ENCODE data around the gene IDI2.

DNA sequence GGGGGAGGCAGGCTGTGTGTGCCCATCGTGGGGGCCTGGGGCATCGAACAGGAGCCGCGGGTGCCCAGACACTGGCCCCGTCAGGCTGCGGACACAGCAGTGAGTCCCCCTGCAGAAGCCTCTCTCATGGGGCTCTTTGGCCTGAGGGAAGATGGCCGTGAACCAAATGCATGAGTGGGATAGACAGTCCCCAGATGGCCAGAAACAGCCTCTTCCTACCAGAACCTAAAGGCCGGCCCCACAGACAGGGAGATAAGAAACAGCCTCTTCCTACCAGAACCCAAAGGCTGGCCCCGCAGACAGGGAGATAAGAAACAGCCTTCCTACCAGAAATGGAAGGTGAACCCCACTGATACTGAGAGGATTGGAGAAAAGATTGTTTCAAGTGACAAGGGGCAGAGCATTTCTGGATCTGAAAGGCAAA, 16.6 kb downstream of the IDI2 start:
- no peak for TF ChIP-seq CTCF (IDR thresholded peaks at IDR 0.05; ENCODE audit: low read depth, low read length, poor library complexity, severe bottlenecking)
- no peak for TF ChIP-seq EZH2phosphoT487 (IDR thresholded peaks at IDR 0.05; ENCODE audit: borderline replicate concordance, low read length)
